H1 (cell line): ENCODE data around the gene VMO1. TPM values are rescaled to one million over a fixed set of nuclear protein-coding genes. Genes with fewer than 3 reads are reported as not detected.

Experiments
- CTCF ChIA-PET: fragments of 300-600 bp; sonication (Branson Sonifier 250); formaldehyde crosslinking; loops from one replicate; lab custom pipeline; 2021; ENCODE audit not compliant: partially characterized antibody; lab: Charles Lee
- POLR2A ChIA-PET: fragments of 300-600 bp; sonication (Branson Sonifier 250); formaldehyde crosslinking; loops from one replicate; lab custom pipeline; 2021; ENCODE audit warnings: inconsistent platforms; ENCODE audit not compliant: partially characterized antibody; lab: Charles Lee
- DNase-seq, 2 experiments: peaks; one replicate each; pipeline versions ENCODE4 v3.0.0 to v3.0.0-alpha.2; 2010 to 2022; ENCODE audit warnings: low spot score in 2 of 2, low read depth in 1 of 2, mixed read lengths in 1 of 2
- FAIRE-seq: peaks from 2 replicates; lab custom pipeline; 2011; peaks lifted over from hg19 to GRCh38; lab: Jason Lieb, UNC
- H2AFZ ChIP-seq: 2 replicates; pipeline ENCODE4 v1.8.1; 2012; ENCODE audit warnings: low read length, inconsistent platforms
- H2AK5ac ChIP-seq: 2 replicates; pipeline ENCODE4 v1.6.1; 2013; ENCODE audit warnings: low read depth, low read length
- H2BK120ac ChIP-seq: replicated peaks from 2 replicates; pipeline ENCODE3; 2013; ENCODE audit warnings: low read depth, low read length, inconsistent platforms
- H2BK12ac ChIP-seq: 2 replicates; pipeline ENCODE4 v1.6.1; 2013; ENCODE audit warnings: low read depth, low read length
- H2BK15ac ChIP-seq: 2 replicates; pipeline ENCODE4 v1.6.1; 2013; ENCODE audit warnings: low read length
- H2BK20ac ChIP-seq: 2 replicates; pipeline ENCODE4 v1.6.1; 2013; ENCODE audit warnings: low read length
- H2BK5ac ChIP-seq: 2 replicates; pipeline ENCODE4 v1.6.1; 2013; ENCODE audit warnings: low read depth, low read length
- H3K14ac ChIP-seq: 2 replicates; pipeline ENCODE4 v1.6.1; 2013; ENCODE audit warnings: inconsistent platforms; ENCODE audit not compliant: insufficient read length
- H3K18ac ChIP-seq: 2 replicates; pipeline ENCODE4 v1.6.1; 2013; ENCODE audit warnings: low read length; ENCODE audit errors: extremely low read depth
- H3K23ac ChIP-seq: 2 replicates; pipeline ENCODE4 v1.6.1; 2013; ENCODE audit warnings: inconsistent platforms; ENCODE audit not compliant: insufficient read length
- H3K23me2 ChIP-seq: 2 replicates; pipeline ENCODE4 v1.6.1; 2013; ENCODE audit warnings: low read depth, low read length
- H3K27ac ChIP-seq: 2 replicates; pipeline ENCODE4 v1.6.1; 2011; ENCODE audit warnings: low read depth, low read length, inconsistent platforms
- H3K27me3 ChIP-seq, 4 experiments: replicated peaks in 1 of 4; 1 replicate in 1 of 4; 2 replicates in 3 of 4; pipeline versions ENCODE4 v1.6.1 to v1.8.1; 2011 to 2013; ENCODE audit warnings: low read length in 3 of 4, mild to moderate bottlenecking in 3 of 4, inconsistent platforms in 2 of 4, mixed read lengths in 2 of 4, moderate library complexity in 1 of 4; ENCODE audit not compliant: control insufficient read depth in 3 of 4, insufficient read depth in 3 of 4; ENCODE audit errors: extremely low read depth in 1 of 4
- H3K36me3 ChIP-seq, 4 experiments: 2 replicates each; pipeline versions ENCODE4 v1.6.1 to v1.8.1; 2011 to 2013; ENCODE audit warnings: mild to moderate bottlenecking in 4 of 4, low read length in 3 of 4, moderate library complexity in 2 of 4, control low read depth in 1 of 4, inconsistent platforms in 1 of 4; ENCODE audit not compliant: insufficient read depth in 4 of 4, control insufficient read depth in 2 of 4
- H3K4ac ChIP-seq: replicated peaks from 2 replicates; pipeline ENCODE3; 2013; ENCODE audit warnings: low read length, low read depth, mixed read lengths, inconsistent platforms; ENCODE audit not compliant: insufficient read length
- H3K4me1 ChIP-seq, 4 experiments: replicated peaks in 1 of 4; 1 replicate in 1 of 4; 2 replicates in 3 of 4; pipeline versions ENCODE4 v1.6.1 to v1.8.1; 2011 to 2013; ENCODE audit warnings: low read length in 3 of 4, inconsistent platforms in 2 of 4, mixed read lengths in 1 of 4; ENCODE audit not compliant: insufficient read depth in 4 of 4, control insufficient read depth in 3 of 4
- H3K4me2 ChIP-seq, 2 experiments: 2 replicates each; pipeline versions ENCODE4 v1.6.1 to v1.8.1; 2011 to 2013; ENCODE audit warnings: low read depth in 2 of 2, low read length in 2 of 2, control low read depth in 1 of 2, inconsistent platforms in 1 of 2, mild to moderate bottlenecking in 1 of 2; ENCODE audit not compliant: insufficient read depth in 1 of 2
- H3K4me3 ChIP-seq, 4 experiments: fragments of 200-600, 300-600 bp in 1 of 4; sonication (generic), shearing (Covaris generic), sonication (Bioruptor Twin) in 1 of 4; 2 replicates each; pipeline versions ENCODE4 v1.5.1 to v1.8.1; 2011 to 2016; ENCODE audit warnings: low read length in 4 of 4, low read depth in 3 of 4, control low read depth in 2 of 4, inconsistent platforms in 2 of 4, mild to moderate bottlenecking in 2 of 4, mixed read lengths in 1 of 4, moderate library complexity in 1 of 4; ENCODE audit not compliant: insufficient read depth in 2 of 4; ENCODE audit errors: extremely low read depth in 1 of 4
- H3K56ac ChIP-seq: replicated peaks from 2 replicates; pipeline ENCODE3; 2013; ENCODE audit warnings: low read depth, mild to moderate bottlenecking, mixed read lengths, low read length, inconsistent platforms; ENCODE audit not compliant: insufficient read length
- H3K79me1 ChIP-seq: 2 replicates; pipeline ENCODE4 v1.6.1; 2013; ENCODE audit warnings: low read depth, low read length, control low read depth
- H3K79me2 ChIP-seq, 2 experiments: 2 replicates each; pipeline versions ENCODE4 v1.6.1 to v1.8.1; 2012 to 2013; ENCODE audit warnings: low read length in 2 of 2, mild to moderate bottlenecking in 2 of 2, inconsistent platforms in 1 of 2; ENCODE audit not compliant: insufficient read depth in 2 of 2, control insufficient read depth in 1 of 2
- H3K9ac ChIP-seq, 4 experiments: replicated peaks in 1 of 4; 1 replicate in 1 of 4; 2 replicates in 3 of 4; pipeline versions ENCODE4 v1.6.1 to v1.8.1; 2011 to 2013; ENCODE audit warnings: low read depth in 3 of 4, low read length in 3 of 4, control low read depth in 2 of 4, mild to moderate bottlenecking in 2 of 4, moderate library complexity in 2 of 4, inconsistent platforms in 1 of 4; ENCODE audit errors: extremely low read depth in 1 of 4
- H3K9me3 ChIP-seq, 2 experiments: 2 replicates each; pipeline versions ENCODE4 v1.6.1 to v1.8.1; 2012 to 2013; ENCODE audit warnings: mild to moderate bottlenecking in 2 of 2, moderate library complexity in 2 of 2, control low read depth in 1 of 2, inconsistent platforms in 1 of 2, low read depth in 1 of 2, low read length in 1 of 2, mixed read lengths in 1 of 2; ENCODE audit not compliant: insufficient read depth in 2 of 2
- H4K20me1 ChIP-seq, 2 experiments: replicated peaks in 1 of 2; 2 replicates each; pipeline versions ENCODE3 to v1.8.1; 2011 to 2013; ENCODE audit warnings: inconsistent platforms in 2 of 2, low read length in 2 of 2, mild to moderate bottlenecking in 1 of 2; ENCODE audit not compliant: insufficient read depth in 2 of 2, control insufficient read depth in 1 of 2
- H4K5ac ChIP-seq: 2 replicates; pipeline ENCODE4 v1.6.1; 2013; ENCODE audit warnings: low read length, low read depth, mixed read lengths, inconsistent platforms; ENCODE audit not compliant: insufficient read length
- H4K8ac ChIP-seq: 2 replicates; pipeline ENCODE4 v1.8.0; 2013; ENCODE audit warnings: mild to moderate bottlenecking, moderate library complexity, low read length, inconsistent platforms; ENCODE audit not compliant: insufficient read depth; ENCODE audit errors: extremely low read depth
- H4K91ac ChIP-seq: replicated peaks from 2 replicates; pipeline ENCODE3; 2013; ENCODE audit warnings: low read length, mixed read lengths, inconsistent platforms; ENCODE audit not compliant: insufficient read length
- TEAD4 ChIP-seq: IDR thresholded peaks from 2 replicates; pipeline ENCODE4 v1.6.1; 2012; ENCODE audit warnings: low read depth, low read length, inconsistent platforms, mixed read lengths
- WGBS, 2 experiments: shearing (Covaris generic) in 1 of 2; methylation state at CpG; one replicate each; pipeline versions ENCODE4 v1.1.6 to v1.1.7; 2013 to 2015; ENCODE audit warnings: low lambda C conversion rate in 2 of 2, mixed read lengths in 2 of 2, inconsistent platforms in 1 of 2, low coverage in 1 of 2, missing lambda C conversion rate in 1 of 2; ENCODE audit not compliant: insufficient replicate concordance in 2 of 2, insufficient coverage in 1 of 2, insufficient read length in 1 of 2; ENCODE audit errors: extremely low coverage in 1 of 2, missing lambda C conversion rate in 1 of 2; 5-methylcytosine and 5-hydroxymethylcytosine counted together
- polyA plus RNA-seq, 7 experiments: library from polyadenylated mRNA; depleted of rRNA in 3 of 7; stranded (reverse) in 5 of 7; unstranded in 2 of 7; fragments of >200 nt in 5 of 7; fragments of 200-250 nt in 2 of 7; gene quantifications; 1 replicate in 5 of 7; 2 replicates in 1 of 7; 4 replicates in 1 of 7; pipeline versions ENCODE4 v1.2.1 to v1.2.3, GENCODE V29; 2011 to 2013; ENCODE audit warnings: missing spikeins in 2 of 7, mixed read lengths in 2 of 7
- total RNA-seq: library from RNA; stranded (reverse); fragmentation: NEBNext Ultra II Directional; extraction: Animal tissue kit (Norgen Biotek cat#: 25700); gene quantifications from 2 replicates; pipeline ENCODE4 v1.2.1, GENCODE V29; 2021

The VMO1 gene
- total and polyA plus RNA-seq, 2 of the 8 experiments (the other 6 are each of a cell fraction or from before 2014, with no cell fraction given) = 0.30 TPM; not detected in 1

GRCh38 chr17:4772235-4772613, 13.9 kb downstream of the VMO1 start:
- ChIA-PET POLR2A (interaction anchor here (0.9 to 1.1 kb wide), 2 partner anchors 15 to 26 kb away, joined by 3 to 5 read pairs; partner anchors contain the start of gene VMO1), CTCF (interaction anchor here (1.2 to 2.2 kb wide), 5 partner anchors 12 to 39 kb away, joined by 3 to 6 read pairs (median 3); partner anchors contain the start of gene GLTPD2)

More at GRCh38 chr17:4772235-4772613, 13.9 kb downstream of the VMO1 start:
- Histone ChIP-seq H3K27me3 (no peaks in the 10 kb centered on the region), H2BK15ac (no peak overlapping the region), H2AK5ac (no peak overlapping the region), H3K4me2 (no peak overlapping the region), H3K23me2 (no peaks in the 10 kb centered on the region; the same call in 1 of the 2 replicates), H3K23ac (no peak overlapping the region), H4K5ac (no peak overlapping the region), H4K91ac (no peak overlapping the region), H3K27ac (no peak overlapping the region), H3K36me3 (no peaks in the 10 kb centered on the region), H2BK20ac (no peak overlapping the region), H2BK5ac (no peak overlapping the region), H3K79me2 (no peaks in the 10 kb centered on the region), H3K18ac (no peak overlapping the region), H3K4me3 (no peak overlapping the region), H4K20me1 (no peaks in the 10 kb centered on the region), H2AFZ (no peak overlapping the region)
- WGBS, 2 experiments = 87% methylated on average over 10 of the region's 10 CpGs; no CpG with 5 or more reads in 1 of the 2 experiments
- DNase-seq = no peak
- no peak for TF ChIP-seq TEAD4
- TF ChIP-seq, all 59 proteins: peak for 0
- H3K4ac ChIP-seq = no peak overlapping the region
- no peak for FAIRE-seq
- H3K79me1 ChIP-seq = no peaks in the 10 kb centered on the region; the same call in 1 of the 2 replicates
- H3K9me3 ChIP-seq = no peaks in the 10 kb centered on the region
- H3K9ac ChIP-seq = no peak overlapping the region
- no peak overlapping the region for H3K56ac ChIP-seq
- H4K8ac ChIP-seq = no peak overlapping the region
- no peaks in the 10 kb centered on the region for H3K4me1 ChIP-seq
- H3K14ac ChIP-seq = no peak overlapping the region
- H2BK12ac ChIP-seq = no peak overlapping the region
- no peak overlapping the region for H2BK120ac ChIP-seq
